SK-N-MC (cell line): ENCODE measurements around the gene SLC66A2.

Source experiments
- EZH2 ChIP-seq: fragments of 200-600 bp; sonication (generic); IDR thresholded peaks from one replicate; pipeline ENCODE4 v1.6.1; 2017; ENCODE audit warnings: antibody characterized with exemption
- FOXP2 ChIP-seq: optimal IDR thresholded peaks from 2 replicates; pipeline ENCODE3; 2011; ENCODE audit warnings: mild to moderate bottlenecking, moderate library complexity; ENCODE audit not compliant: insufficient read depth; ENCODE audit errors: extremely low read length, control extremely low read depth
- POLR2AphosphoS5 ChIP-seq: IDR thresholded peaks from 2 replicates; pipeline ENCODE4 v1.6.1; 2012; ENCODE audit warnings: mild to moderate bottlenecking, low read depth, low read length, borderline replicate concordance

GRCh38 chr18:79938196-79938595 is 13.3 kb downstream of the SLC66A2 start:
- TF ChIP-seq EZH2 (no peak), POLR2AphosphoS5 (no peak), FOXP2 (no peak)
